Keratinocyte (primary cell): Measurements from ENCODE around the gene SEMA3C.

ENCODE experiments used
- CTCF ChIP-seq, 3 experiments: IDR thresholded peaks in 1 of 3; conservative IDR thresholded peaks in 1 of 3; optimal IDR thresholded peaks in 1 of 3; 2 replicates in 2 of 3; 3 replicates in 1 of 3; pipeline versions ENCODE3 to v1.5.1; 2011; ENCODE audit warnings: low read length in 3 of 3, mild to moderate bottlenecking in 3 of 3, moderate library complexity in 2 of 3, control low read depth in 1 of 3, inconsistent platforms in 1 of 3; ENCODE audit not compliant: insufficient read depth in 2 of 3; ENCODE audit errors: extremely low read depth in 1 of 3
- EZH2 ChIP-seq: IDR thresholded peaks from one replicate; pipeline ENCODE4 v1.6.1; 2012; ENCODE audit warnings: inconsistent platforms, mild to moderate bottlenecking, low read length, moderate library complexity

GRCh38 chr7:80734011-80734410, 184.8 kb downstream of the SEMA3C start:
- TF ChIP-seq CTCF (optimal IDR thresholded peaks at IDR 0.05 in 1 of 3, IDR thresholded peaks at IDR 0.05 in 1 of 3, conservative IDR thresholded peaks at IDR 0.05 in 1 of 3; ENCODE audit: extremely low read depth in 1 of 3, insufficient read depth in 2 of 3, low read length in 3 of 3) (no peak), EZH2 (no peak)
